MG63 (cell line): ENCODE measurements around the gene HECW1. TPM values are rescaled to one million over a fixed set of nuclear protein-coding genes. Genes with fewer than 3 reads are reported as not detected.
"Not testable (repeated sequence)": the region's sequence is repeated elsewhere in the genome, so short reads cannot be mapped to it uniquely, and the experiment has no call there.

Experiments
- DNase-seq: peaks from one replicate; pipeline ENCODE4 v3.0.0-alpha.2; 2020
- H3K27me3 ChIP-seq: fragments of 250-450 bp; sonication (Bioruptor Pico); 2 replicates; pipeline ENCODE4 v1.5.1; 2020; ENCODE audit warnings: mild to moderate bottlenecking, moderate library complexity
- H3K36me3 ChIP-seq: fragments of 250-450 bp; sonication (Bioruptor Pico); 2 replicates; pipeline ENCODE4 v1.5.1; 2020; ENCODE audit warnings: mild to moderate bottlenecking, moderate library complexity
- H3K4me3 ChIP-seq: fragments of 250-450 bp; sonication (Bioruptor Pico); 2 replicates; pipeline ENCODE4 v1.5.1; 2020; ENCODE audit warnings: mild to moderate bottlenecking, moderate library complexity
- H3K9me3 ChIP-seq: fragments of 250-450 bp; sonication (Bioruptor Pico); 2 replicates; pipeline ENCODE4 v1.5.1; 2020; ENCODE audit warnings: mild to moderate bottlenecking, moderate library complexity
- total RNA-seq: library from RNA; depleted of rRNA; stranded (reverse); fragments of >200 nt; shearing (Covaris generic); gene quantifications from 2 replicates; pipeline ENCODE4 v1.2.3, GENCODE V29; 2014; ENCODE audit warnings: low replicate concordance

Gene HECW1
- total RNA-seq, 1 experiment from 2014 or later, result 18.4 TPM

- no peak for DNase-seq
- Histone ChIP-seq H3K27me3 (no peaks in the 10 kb centered on the region), H3K9me3 (no peaks in the 10 kb centered on the region), H3K36me3 (no peaks in the 10 kb centered on the region), H3K4me3 (no peak overlapping the region)
These were observed 56.6 kb downstream of the HECW1 start for GRCh38 chr7:43169076-43169475.

- Histone ChIP-seq H3K4me3 (no peak overlapping the region), H3K27me3 (no peaks in the 10 kb centered on the region), H3K9me3 (no peaks in the 10 kb centered on the region), H3K36me3 (no peaks in the 10 kb centered on the region)
- DNase-seq, result no peak
These were observed 58.1 kb downstream of the HECW1 start for GRCh38 chr7:43170571-43170970.

- Histone ChIP-seq H3K36me3 (no peaks in the 10 kb centered on the region), H3K27me3 (no peaks in the 10 kb centered on the region), H3K4me3 (no peak overlapping the region), H3K9me3 (no peaks in the 10 kb centered on the region)
- no peak for DNase-seq
These were observed 63.2 kb downstream of the HECW1 start for GRCh38 chr7:43175570-43176200.

- no peak for DNase-seq
- Histone ChIP-seq H3K36me3 (no peaks in the 10 kb centered on the region), H3K27me3 (no peaks in the 10 kb centered on the region), H3K9me3 (no peaks in the 10 kb centered on the region; the same call in 1 of the 2 replicates), H3K4me3 (no peak overlapping the region)
These were observed 66.9 kb downstream of the HECW1 start for GRCh38 chr7:43179393-43179792.

GRCh38 chr7:43192806-43193460, 80.5 kb downstream of the HECW1 start:
- H3K36me3 ChIP-seq, result no peaks in the 10 kb centered on the region
- no peaks in the 10 kb centered on the region for H3K9me3 ChIP-seq
- no peak overlapping the region for H3K4me3 ChIP-seq
- no peak for DNase-seq
- no peaks in the 10 kb centered on the region for H3K27me3 ChIP-seq

GRCh38 chr7:43193893-43194292, 81.4 kb downstream of the HECW1 start:
- H3K4me3 ChIP-seq, result no peak overlapping the region
- no peaks in the 10 kb centered on the region for H3K36me3 ChIP-seq
- H3K27me3 ChIP-seq, result no peaks in the 10 kb centered on the region
- no peaks in the 10 kb centered on the region for H3K9me3 ChIP-seq
- DNase-seq, result no peak

GRCh38 chr7:43195256-43195655, 82.8 kb downstream of the HECW1 start:
- Histone ChIP-seq H3K36me3 (no peaks in the 10 kb centered on the region), H3K9me3 (no peaks in the 10 kb centered on the region), H3K27me3 (no peaks in the 10 kb centered on the region), H3K4me3 (no peak overlapping the region)
- DNase-seq, result no peak

- Histone ChIP-seq H3K9me3 (no peaks in the 10 kb centered on the region), H3K27me3 (no peaks in the 10 kb centered on the region), H3K36me3 (no peaks in the 10 kb centered on the region), H3K4me3 (no peak overlapping the region)
- no peak for DNase-seq
These were observed 83.3 kb downstream of the HECW1 start for GRCh38 chr7:43195768-43196167.

GRCh38 chr7:43196379-43196778, 83.9 kb downstream of the HECW1 start:
- peak; percentile 19 for DNase-seq
- no peaks in the 10 kb centered on the region for H3K9me3 ChIP-seq

GRCh38 chr7:43198016-43198415, 85.6 kb downstream of the HECW1 start:
- Histone ChIP-seq H3K4me3 (no peak overlapping the region), H3K36me3 (no peaks in the 10 kb centered on the region; the same call in 1 of the 2 replicates), H3K27me3 (no peaks in the 10 kb centered on the region), H3K9me3 (no peaks in the 10 kb centered on the region)
- no peak for DNase-seq

More at GRCh38 chr7:43196379-43196778, 83.9 kb downstream of the HECW1 start:
- Histone ChIP-seq H3K4me3 (no peak overlapping the region), H3K27me3 (no peaks in the 10 kb centered on the region), H3K36me3 (no peaks in the 10 kb centered on the region)

- Histone ChIP-seq H3K36me3 (no peaks in the 10 kb centered on the region; the same call in 1 of the 2 replicates), H3K4me3 (no peak overlapping the region), H3K9me3 (no peaks in the 10 kb centered on the region), H3K27me3 (no peaks in the 10 kb centered on the region)
- no peak for DNase-seq
These were observed 86.2 kb downstream of the HECW1 start for GRCh38 chr7:43198599-43199090.

GRCh38 chr7:43199371-43200160, 87.1 kb downstream of the HECW1 start:
- Histone ChIP-seq H3K27me3 (no peaks in the 10 kb centered on the region), H3K4me3 (no peak overlapping the region)

GRCh38 chr7:43201912-43202311, 89.5 kb downstream of the HECW1 start:
- Histone ChIP-seq H3K27me3 (no peaks in the 10 kb centered on the region), H3K9me3 (no peaks in the 10 kb centered on the region), H3K4me3 (no peak overlapping the region), H3K36me3 (no peaks in the 10 kb centered on the region; the same call in 1 of the 2 replicates)
- no peak for DNase-seq

More at GRCh38 chr7:43199371-43200160, 87.1 kb downstream of the HECW1 start:
- Histone ChIP-seq H3K9me3 (no peaks in the 10 kb centered on the region), H3K36me3 (no peaks in the 10 kb centered on the region; the same call in 1 of the 2 replicates)
- DNase-seq, result no peak

GRCh38 chr7:43204081-43204480, 91.6 kb downstream of the HECW1 start:
- no peak for DNase-seq
- H3K4me3 ChIP-seq, result no peak overlapping the region
- no peaks in the 10 kb centered on the region for H3K27me3 ChIP-seq
- no peaks in the 10 kb centered on the region for H3K9me3 ChIP-seq
- H3K36me3 ChIP-seq, result no peaks in the 10 kb centered on the region; the same call in 1 of the 2 replicates

GRCh38 chr7:43205171-43205795, 92.8 kb downstream of the HECW1 start:
- H3K36me3 ChIP-seq, result no peaks in the 10 kb centered on the region; the same call in 1 of the 2 replicates
- no peak for DNase-seq
- H3K4me3 ChIP-seq, result no peak overlapping the region
- H3K27me3 ChIP-seq, result no peaks in the 10 kb centered on the region
- H3K9me3 ChIP-seq, result no peaks in the 10 kb centered on the region

- no peak for DNase-seq
- H3K4me3 ChIP-seq, result no peak overlapping the region
- no peaks in the 10 kb centered on the region for H3K9me3 ChIP-seq
- no peaks in the 10 kb centered on the region for H3K36me3 ChIP-seq
- H3K27me3 ChIP-seq, result no peaks in the 10 kb centered on the region
These were observed 95.8 kb downstream of the HECW1 start for GRCh38 chr7:43208242-43208641.

GRCh38 chr7:43210539-43210938, 98.1 kb downstream of the HECW1 start:
- H3K9me3 ChIP-seq, DNase-seq, H3K4me3 ChIP-seq, H3K27me3 ChIP-seq, H3K36me3 ChIP-seq: not testable (repeated sequence)
